Measurements from ENCODE around the gene KCNC3. TPM values are rescaled to one million over a fixed set of nuclear protein-coding genes. Genes with fewer than 3 reads are reported as not detected.
"Not testable (repeated sequence)": the region's sequence is repeated elsewhere in the genome, so short reads cannot be mapped to it uniquely, and the experiment has no call there.

Gene KCNC3
- total RNA-seq, 1 donor from 2014 or later = 19.8 TPM

GRCh38 chr19:50344661-50345318, 15.6 kb upstream of the KCNC3 start:
- Mint-ChIP-seq H3K9me3 (ENCODE audit: low read depth) (peaks cover 3% of the 10 kb centered on the region), H3K4me3 (ENCODE audit: low read depth) (no peak overlapping the region), H3K36me3 (ENCODE audit: insufficient read depth) (peaks cover 15% of the 10 kb centered on the region), H3K27me3 (no peaks in the 10 kb centered on the region), H3K27ac (no peak overlapping the region), H3K4me1 (ENCODE audit: low read depth) (peaks cover 6% of the 10 kb centered on the region)
- TF ChIP-seq CTCF (IDR thresholded peaks at IDR 0.05; ENCODE audit: unreplicated experiment) = no peak
- no peak for DNase-seq (ENCODE audit: low spot score, unreplicated experiment)

GRCh38 chr19:50341091-50341564, 12.0 kb upstream of the KCNC3 start:
- no peaks in the 10 kb centered on the region for H3K27me3 Mint-ChIP-seq
- no peak overlapping the region for H3K27ac Mint-ChIP-seq
- no peak for DNase-seq (ENCODE audit: low spot score, unreplicated experiment)
- H3K4me3 Mint-ChIP-seq (ENCODE audit: low read depth) = no peak overlapping the region
- no peaks in the 10 kb centered on the region for H3K4me1 Mint-ChIP-seq (ENCODE audit: low read depth)
- TF ChIP-seq CTCF (IDR thresholded peaks at IDR 0.05; ENCODE audit: unreplicated experiment) = no peak
- peaks cover 3% of the 10 kb centered on the region for H3K9me3 Mint-ChIP-seq (ENCODE audit: low read depth)
- peaks cover 19% of the 10 kb centered on the region for H3K36me3 Mint-ChIP-seq (ENCODE audit: insufficient read depth)

GRCh38 chr19:50340331-50340730, 11.2 kb upstream of the KCNC3 start:
- H3K27ac Mint-ChIP-seq = no peak overlapping the region
- peaks cover 20% of the 10 kb centered on the region for H3K36me3 Mint-ChIP-seq (ENCODE audit: insufficient read depth)
- H3K27me3 Mint-ChIP-seq = no peaks in the 10 kb centered on the region

GRCh38 chr19:50337031-50337430, 7.9 kb upstream of the KCNC3 start:
- not testable (repeated sequence) for H3K27ac Mint-ChIP-seq; H3K27me3 Mint-ChIP-seq; H3K9me3 Mint-ChIP-seq (ENCODE audit: low read depth); H3K4me3 Mint-ChIP-seq (ENCODE audit: low read depth); DNase-seq (ENCODE audit: low spot score, unreplicated experiment)
- Mint-ChIP-seq H3K36me3 (ENCODE audit: insufficient read depth) (peaks cover 13% of the 10 kb centered on the region), H3K4me1 (ENCODE audit: low read depth) (peaks cover 15% of the 10 kb centered on the region)

More at GRCh38 chr19:50340331-50340730, 11.2 kb upstream of the KCNC3 start:
- Mint-ChIP-seq H3K4me1 (ENCODE audit: low read depth) (peaks cover 2% of the 10 kb centered on the region), H3K9me3 (ENCODE audit: low read depth) (peaks cover 8% of the 10 kb centered on the region), H3K4me3 (ENCODE audit: low read depth) (no peak overlapping the region)
- no peak for DNase-seq (ENCODE audit: low spot score, unreplicated experiment)
- no peak for TF ChIP-seq CTCF (IDR thresholded peaks at IDR 0.05; ENCODE audit: unreplicated experiment)

- Mint-ChIP-seq H3K4me1 (ENCODE audit: low read depth) (peaks cover 28% of the 10 kb centered on the region), H3K4me3 (ENCODE audit: low read depth) (peak overlapping the region; percentile 54), H3K9me3 (ENCODE audit: low read depth) (peaks cover 8% of the 10 kb centered on the region), H3K36me3 (ENCODE audit: insufficient read depth) (peaks cover 12% of the 10 kb centered on the region), H3K27me3 (peaks cover 4% of the 10 kb centered on the region), H3K27ac (peak overlapping the region; percentile 2)
- TF ChIP-seq CTCF (IDR thresholded peaks at IDR 0.05; ENCODE audit: unreplicated experiment) = no peak
- no peak for DNase-seq (ENCODE audit: low spot score, unreplicated experiment)
Measured at GRCh38 chr19:50334741-50335421, 5.7 kb upstream of the KCNC3 start.

All from progenitor cell of endocrine pancreas (in vitro differentiated cells).